ENCODE results near the gene TMED10. TPM values are rescaled to one million over a fixed set of nuclear protein-coding genes. Genes with fewer than 3 reads are reported as not detected.

The TMED10 gene
- total and polyA plus RNA-seq, 2 of the 13 experiments (the other 11 are each of a cell fraction or from before 2014, with no cell fraction given): 311 to 377 TPM

- Histone ChIP-seq H3K9me3 (ENCODE audit: low read length) (no peaks in the 10 kb centered on the region), H3K36me3 (replicated peaks in 1 of 2; ENCODE audit: control insufficient read depth in 1 of 2, insufficient read depth in 2 of 2, low read length in 2 of 2) (peaks cover 0 to 16% of the 10 kb centered on the region in 2 experiments), H3K9ac (ENCODE audit: insufficient read depth, low read depth, low read length) (no peak overlapping the region), H3K4me2 (ENCODE audit: low read depth, low read length) (no peak overlapping the region), H4K20me1 (ENCODE audit: insufficient read depth, low read length) (no peaks in the 10 kb centered on the region), H3K4me1 (ENCODE audit: insufficient read depth, low read length) (peaks cover 14% of the 10 kb centered on the region), H3K79me2 (ENCODE audit: insufficient read depth, low read length) (peaks cover 31% of the 10 kb centered on the region), H3K27ac (ENCODE audit: extremely low read length, insufficient read depth, low read length) (no peak overlapping the region), H2AFZ (ENCODE audit: low read length) (no peak overlapping the region), H3K4me3 (replicated peaks in 1 of 3; ENCODE audit: insufficient read depth in 1 of 3, low read depth in 2 of 3, low read length in 3 of 3) (no peak overlapping the region), H3K27me3 (ENCODE audit: control insufficient read depth in 1 of 2, insufficient read depth in 2 of 2, low read length in 2 of 2) (no peaks in the 10 kb centered on the region)
- ATAC-seq (no peak), FAIRE-seq (no peak), DNase-seq (ENCODE audit: low spot score) (no peak)
- in situ Hi-C loops (cut with HindIII; ENCODE audit: extremely low pct_ligation_motif_present, low pct_unique_long_range_greater_than_20kb) (no loop called here), intact Hi-C loops (cut with micrococcal nuclease; ENCODE audit: unreplicated experiment) (no loop called here)
- BruUV-seq (replicated peaks): no TSS peak
- 88% methylated on average over 2 of the region's 2 CpGs for WGBS (ENCODE audit: low lambda C conversion rate)
- ChIA-PET POLR2A (no interaction called here), CTCF (ENCODE audit: low intra/inter-chr PET ratio, low total read pairs) (no interaction called here)
- TF ChIP-seq ZNF788 (CRISPR knock-in tag; IDR thresholded peaks at IDR 0.05; ENCODE audit: borderline replicate concordance): no peak
- TF ChIP-seq LRRFIP1 (CRISPR knock-in tag; conservative IDR thresholded peaks at IDR 0.05): no peak
- TF ChIP-seq E2F5 (CRISPR knock-in tag; conservative IDR thresholded peaks at IDR 0.05): no peak
- TF ChIP-seq CAMTA2 (CRISPR knock-in tag; IDR thresholded peaks at IDR 0.05; ENCODE audit: borderline replicate concordance): no peak
- TF ChIP-seq RFX3 (CRISPR knock-in tag; IDR thresholded peaks at IDR 0.05): no peak
- TF ChIP-seq MEF2D (CRISPR knock-in tag; IDR thresholded peaks at IDR 0.05): no peak
- TF ChIP-seq ZNF740 (CRISPR knock-in tag; IDR thresholded peaks at IDR 0.05): no peak
- no peak for TF ChIP-seq ZFP1 (CRISPR knock-in tag; IDR thresholded peaks at IDR 0.05)
- TF ChIP-seq SATB2 (CRISPR knock-in tag; IDR thresholded peaks at IDR 0.05): no peak
- TF ChIP-seq, protein P1, sequence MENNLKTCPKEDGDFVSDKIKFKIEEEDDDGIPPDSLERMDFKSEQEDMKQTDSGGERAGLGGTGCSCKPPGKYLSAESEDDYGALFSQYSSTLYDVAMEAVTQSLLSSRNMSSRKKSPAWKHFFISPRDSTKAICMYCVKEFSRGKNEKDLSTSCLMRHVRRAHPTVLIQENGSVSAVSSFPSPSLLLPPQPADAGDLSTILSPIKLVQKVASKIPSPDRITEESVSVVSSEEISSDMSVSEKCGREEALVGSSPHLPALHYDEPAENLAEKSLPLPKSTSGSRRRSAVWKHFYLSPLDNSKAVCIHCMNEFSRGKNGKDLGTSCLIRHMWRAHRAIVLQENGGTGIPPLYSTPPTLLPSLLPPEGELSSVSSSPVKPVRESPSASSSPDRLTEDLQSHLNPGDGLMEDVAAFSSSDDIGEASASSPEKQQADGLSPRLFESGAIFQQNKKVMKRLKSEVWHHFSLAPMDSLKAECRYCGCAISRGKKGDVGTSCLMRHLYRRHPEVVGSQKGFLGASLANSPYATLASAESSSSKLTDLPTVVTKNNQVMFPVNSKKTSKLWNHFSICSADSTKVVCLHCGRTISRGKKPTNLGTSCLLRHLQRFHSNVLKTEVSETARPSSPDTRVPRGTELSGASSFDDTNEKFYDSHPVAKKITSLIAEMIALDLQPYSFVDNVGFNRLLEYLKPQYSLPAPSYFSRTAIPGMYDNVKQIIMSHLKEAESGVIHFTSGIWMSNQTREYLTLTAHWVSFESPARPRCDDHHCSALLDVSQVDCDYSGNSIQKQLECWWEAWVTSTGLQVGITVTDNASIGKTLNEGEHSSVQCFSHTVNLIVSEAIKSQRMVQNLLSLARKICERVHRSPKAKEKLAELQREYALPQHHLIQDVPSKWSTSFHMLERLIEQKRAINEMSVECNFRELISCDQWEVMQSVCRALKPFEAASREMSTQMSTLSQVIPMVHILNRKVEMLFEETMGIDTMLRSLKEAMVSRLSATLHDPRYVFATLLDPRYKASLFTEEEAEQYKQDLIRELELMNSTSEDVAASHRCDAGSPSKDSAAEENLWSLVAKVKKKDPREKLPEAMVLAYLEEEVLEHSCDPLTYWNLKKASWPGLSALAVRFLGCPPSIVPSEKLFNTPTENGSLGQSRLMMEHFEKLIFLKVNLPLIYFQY (CRISPR knock-in tag; IDR thresholded peaks at IDR 0.05; ENCODE audit: borderline replicate concordance): no peak
- no peak for TF ChIP-seq NR2F6 (IDR thresholded peaks at IDR 0.05)
- TF ChIP-seq NR2F6 (CRISPR knock-in tag; IDR thresholded peaks at IDR 0.05): no peak
- TF ChIP-seq, protein P2, sequence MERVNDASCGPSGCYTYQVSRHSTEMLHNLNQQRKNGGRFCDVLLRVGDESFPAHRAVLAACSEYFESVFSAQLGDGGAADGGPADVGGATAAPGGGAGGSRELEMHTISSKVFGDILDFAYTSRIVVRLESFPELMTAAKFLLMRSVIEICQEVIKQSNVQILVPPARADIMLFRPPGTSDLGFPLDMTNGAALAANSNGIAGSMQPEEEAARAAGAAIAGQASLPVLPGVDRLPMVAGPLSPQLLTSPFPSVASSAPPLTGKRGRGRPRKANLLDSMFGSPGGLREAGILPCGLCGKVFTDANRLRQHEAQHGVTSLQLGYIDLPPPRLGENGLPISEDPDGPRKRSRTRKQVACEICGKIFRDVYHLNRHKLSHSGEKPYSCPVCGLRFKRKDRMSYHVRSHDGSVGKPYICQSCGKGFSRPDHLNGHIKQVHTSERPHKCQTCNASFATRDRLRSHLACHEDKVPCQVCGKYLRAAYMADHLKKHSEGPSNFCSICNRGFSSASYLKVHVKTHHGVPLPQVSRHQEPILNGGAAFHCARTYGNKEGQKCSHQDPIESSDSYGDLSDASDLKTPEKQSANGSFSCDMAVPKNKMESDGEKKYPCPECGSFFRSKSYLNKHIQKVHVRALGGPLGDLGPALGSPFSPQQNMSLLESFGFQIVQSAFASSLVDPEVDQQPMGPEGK (CRISPR knock-in tag; IDR thresholded peaks at IDR 0.05): no peak
- no peak for TF ChIP-seq ZNF629 (CRISPR knock-in tag; conservative IDR thresholded peaks at IDR 0.05)
- no peak for TF ChIP-seq SETDB1 (CRISPR knock-in tag; IDR thresholded peaks at IDR 0.05; ENCODE audit: borderline replicate concordance)
These were observed 35.4 kb downstream of the TMED10 start for GRCh38 chr14:75141062-75141461.
